GM18505 (cell line): Measurements from ENCODE around the gene MAP7.

Source experiments
- ATAC-seq: cut with Tn5 transposase; IDR thresholded peaks from one replicate; pipeline ENCODE4 v1.9.1; 2021; ENCODE audit not compliant: unreplicated experiment
- POLR2A ChIP-seq: IDR thresholded peaks from 4 replicates; pipeline ENCODE4 v1.6.1; 2011; ENCODE audit warnings: borderline replicate concordance; ENCODE audit not compliant: insufficient read depth, insufficient read length; ENCODE audit errors: extremely low read depth

MAP7 gene

DNA sequence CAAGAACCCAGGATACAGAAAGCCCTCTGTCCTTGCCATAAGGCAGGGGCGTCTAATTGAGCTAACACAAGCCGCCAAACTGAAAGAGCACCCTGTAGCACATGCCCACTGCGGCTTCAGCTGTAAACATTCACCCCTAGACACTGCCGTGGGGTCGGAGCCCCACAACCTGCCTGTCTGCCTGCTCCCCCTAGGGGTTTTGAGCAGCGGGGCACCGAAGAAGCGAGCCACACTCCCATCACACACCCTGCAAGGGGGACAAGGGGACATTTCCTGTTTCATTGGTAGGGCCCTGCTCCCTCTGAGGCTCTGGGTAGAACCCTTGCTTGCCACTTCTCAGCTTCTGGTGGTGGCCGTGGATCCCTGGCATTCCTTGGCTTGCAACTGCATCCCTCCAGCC lies 215.4 kb downstream of the MAP7 start:
- TF ChIP-seq POLR2A: no peak
- no peak for ATAC-seq

- no peak for TF ChIP-seq POLR2A
- ATAC-seq: no peak
Measured at GRCh38 chr6:136334465-136334846, 215.8 kb downstream of the MAP7 start.

GRCh38 chr6:136333824-136334464 lies 216.3 kb downstream of the MAP7 start:
- TF ChIP-seq POLR2A: no peak
- ATAC-seq: no peak

DNA sequence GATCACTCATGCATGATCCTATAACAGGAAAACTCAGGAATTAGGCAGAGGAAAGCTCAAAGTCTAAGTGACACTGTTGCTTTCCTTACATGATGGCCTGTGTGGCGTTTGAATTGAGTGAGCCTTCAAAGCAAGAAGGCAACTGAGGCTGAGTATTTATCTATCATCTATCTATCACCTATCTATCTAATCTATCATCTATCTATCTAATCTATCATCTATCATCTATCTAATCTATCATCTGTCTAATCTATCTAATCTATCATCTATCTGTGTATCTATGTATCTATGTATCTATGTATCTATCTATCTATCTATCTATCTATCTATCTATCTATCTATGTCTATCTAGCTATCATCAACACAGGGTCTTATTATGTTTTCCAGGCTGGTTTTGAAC lies 218.8 kb downstream of the MAP7 start:
- TF ChIP-seq POLR2A: no peak
- no peak for ATAC-seq

DNA sequence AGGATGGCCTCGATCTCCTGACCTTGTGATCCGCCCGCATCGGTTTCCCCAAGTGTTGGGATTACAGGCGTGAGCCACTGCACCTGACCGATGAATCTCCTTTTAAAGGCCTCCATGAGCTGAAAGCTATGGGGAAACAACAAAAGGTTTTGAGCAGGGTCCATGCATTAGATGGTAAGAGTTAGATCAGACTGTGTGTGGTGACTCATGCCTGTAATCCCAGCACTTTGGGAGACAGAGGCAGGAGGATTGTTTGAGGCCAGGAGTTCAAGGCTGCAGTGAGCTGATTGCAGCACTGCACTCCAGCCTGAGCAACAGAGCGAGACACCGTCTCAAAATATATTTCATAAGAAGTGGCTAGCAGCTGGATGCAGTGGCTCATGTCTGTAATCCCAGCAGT lies 219.6 kb downstream of the MAP7 start:
- no peak for ATAC-seq
- TF ChIP-seq POLR2A: no peak

- TF ChIP-seq POLR2A: no peak
- ATAC-seq: no peak
Measured at GRCh38 chr6:136326038-136326553, 224.1 kb downstream of the MAP7 start.

GRCh38 chr6:136324686-136325380 lies 225.4 kb downstream of the MAP7 start:
- no peak for ATAC-seq
- TF ChIP-seq POLR2A: no peak

DNA sequence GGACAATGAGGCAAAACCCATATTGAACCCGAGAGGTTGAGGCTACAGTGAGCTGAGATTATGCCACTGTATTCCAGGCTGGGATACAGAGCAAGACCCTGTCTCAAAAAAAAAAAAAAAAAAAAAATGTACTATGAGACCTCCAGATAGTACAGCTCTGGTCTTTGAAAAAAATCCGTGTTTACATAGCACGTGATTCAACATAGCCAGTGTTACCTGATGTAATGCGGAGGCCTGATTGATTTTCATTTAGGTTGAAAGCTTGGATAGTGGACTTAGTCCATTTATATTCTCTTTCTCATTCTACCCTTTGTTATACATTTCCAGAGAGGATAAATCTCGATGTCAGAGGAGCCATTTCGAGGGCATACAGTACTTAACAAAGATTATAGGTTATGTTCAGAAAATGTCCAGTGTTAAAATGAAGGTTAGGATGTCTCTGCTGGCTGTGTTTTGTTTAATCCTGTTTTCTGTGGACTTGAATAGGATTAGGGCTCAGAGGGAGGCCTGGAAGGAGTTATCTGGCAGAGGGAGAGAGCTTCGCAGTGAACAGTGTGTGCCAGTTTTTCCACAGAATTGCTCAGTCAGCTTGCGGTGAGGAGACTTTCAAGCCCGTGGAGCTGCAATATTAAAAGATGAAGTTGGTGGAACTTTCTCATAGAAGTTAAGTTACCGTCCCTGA lies 226.7 kb downstream of the MAP7 start:
- TF ChIP-seq POLR2A: no peak
- no peak for ATAC-seq

DNA sequence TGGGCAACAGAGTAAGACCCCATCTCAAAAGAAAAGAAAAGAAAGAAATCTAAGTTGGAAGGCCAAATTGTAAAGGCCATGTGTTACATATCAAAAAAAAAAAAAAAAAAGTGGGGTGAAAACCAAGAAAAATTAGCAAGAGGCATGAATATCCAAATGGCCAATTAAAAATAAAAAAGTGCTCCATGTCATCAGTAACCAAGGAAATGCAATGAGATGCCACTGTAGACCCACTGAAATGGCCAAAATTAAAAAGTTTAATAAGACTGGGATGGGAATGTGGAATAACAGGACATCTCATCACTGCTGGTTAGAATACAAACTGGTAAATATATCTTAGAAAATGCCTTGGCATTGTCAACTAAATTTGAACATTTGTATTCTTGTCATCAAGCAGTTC lies 230.5 kb downstream of the MAP7 start:
- TF ChIP-seq POLR2A: no peak
- no peak for ATAC-seq

- no peak for TF ChIP-seq POLR2A
- no peak for ATAC-seq
Measured at GRCh38 chr6:136318676-136319075, 231.5 kb downstream of the MAP7 start.

- no peak for ATAC-seq
- no peak for TF ChIP-seq POLR2A
Measured at GRCh38 chr6:136317971-136318370, 232.3 kb downstream of the MAP7 start.

DNA sequence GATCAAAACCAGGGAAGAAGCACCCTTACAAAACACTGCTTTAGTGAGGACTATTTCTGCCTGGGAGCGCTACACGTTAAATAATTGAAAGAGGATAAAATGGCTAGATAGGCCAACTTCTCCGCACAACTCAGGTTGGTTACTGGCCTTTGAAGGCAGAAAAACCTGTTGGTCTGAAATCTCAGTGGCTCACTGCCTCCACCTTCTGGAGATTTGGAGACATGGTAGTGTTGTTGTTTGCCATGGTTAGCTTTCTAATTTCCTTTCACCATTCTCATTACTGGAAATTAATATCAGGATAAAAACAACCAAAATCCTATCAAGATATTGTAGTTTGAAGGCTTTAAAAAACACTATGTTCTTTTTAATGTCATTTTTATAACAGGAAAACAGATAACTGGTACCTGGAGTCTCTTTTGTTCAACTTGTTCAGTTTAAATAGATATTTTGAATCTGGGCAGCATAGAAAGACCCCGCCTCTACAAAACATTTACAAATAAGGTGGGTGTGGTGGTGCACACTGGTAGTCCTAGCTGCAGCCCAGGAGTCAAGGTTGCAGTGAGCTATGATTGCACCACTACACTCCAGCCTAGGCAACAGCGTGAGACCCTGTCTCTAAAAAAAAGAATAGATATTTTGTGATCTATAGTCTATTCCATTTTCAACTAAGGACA lies 233.1 kb downstream of the MAP7 start:
- no peak for TF ChIP-seq POLR2A
- ATAC-seq: no peak

DNA sequence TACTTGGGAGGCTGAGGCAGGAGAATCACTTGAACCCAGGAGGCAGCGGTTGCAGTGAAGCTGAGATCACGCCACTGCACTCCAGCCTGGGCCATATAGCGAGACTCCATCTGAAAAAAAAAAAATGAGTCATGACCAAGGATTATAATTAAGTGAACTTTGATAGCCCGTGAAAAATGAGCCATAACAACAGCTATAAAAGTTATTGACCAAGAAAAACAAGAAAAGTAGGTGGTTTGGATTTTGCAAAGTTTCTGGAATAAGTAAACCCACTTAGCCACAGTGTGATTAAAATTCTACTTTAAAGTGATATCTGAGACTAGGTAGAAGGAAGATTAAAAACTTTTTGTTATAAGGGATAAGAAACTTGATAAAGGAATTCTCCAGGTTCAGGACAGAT lies 234.6 kb downstream of the MAP7 start:
- ATAC-seq: no peak
- no peak for TF ChIP-seq POLR2A
